ENCODE results near the gene EFNA5. TPM values are rescaled to one million over a fixed set of nuclear protein-coding genes. Genes with fewer than 3 reads are reported as not detected.

The EFNA5 gene
- total RNA-seq, 2 donors from 2014 or later = 9.7 to 11.1 TPM

DNA sequence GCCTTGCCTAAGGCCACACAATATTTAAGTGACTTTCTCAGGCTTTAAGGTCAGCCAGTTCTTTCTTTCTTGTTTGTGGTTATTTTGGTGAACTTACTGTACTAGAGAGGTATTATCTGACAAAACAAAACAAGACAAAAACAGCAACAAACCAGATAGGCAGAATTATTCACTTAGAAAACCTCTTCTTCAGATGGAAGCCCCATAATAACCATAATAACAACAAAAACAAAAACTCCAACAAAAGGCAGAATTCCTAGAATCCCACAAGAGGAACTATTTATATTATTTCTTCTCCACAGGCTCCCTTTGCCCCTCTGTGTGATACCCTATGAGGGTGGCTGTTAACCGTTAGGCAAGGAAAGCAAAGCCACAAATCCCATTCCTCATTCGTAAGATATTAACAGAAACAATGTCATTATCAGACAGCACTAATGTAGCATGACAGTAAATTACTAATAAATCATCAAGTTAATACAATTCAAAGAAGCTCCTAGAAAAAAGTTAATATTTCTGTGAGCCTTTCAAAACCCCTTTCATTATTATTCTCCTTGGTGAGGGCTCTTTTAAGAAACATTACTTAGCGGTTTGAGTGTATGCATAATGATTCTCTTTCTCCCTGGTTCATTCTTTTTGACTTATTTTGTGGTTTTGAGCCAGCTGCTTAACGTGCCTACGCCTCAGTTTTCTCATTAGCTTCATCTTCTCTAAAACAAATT lies 274.9 kb downstream of the EFNA5 start:
- H3K4me3 ChIP-seq = no peak overlapping the region
- no peaks in the 10 kb centered on the region for H3K27me3 ChIP-seq
- H3K9me3 ChIP-seq = no peaks in the 10 kb centered on the region
- no peak overlapping the region for H3K9ac ChIP-seq (ENCODE audit: low read depth in 2 of 2, low read length in 2 of 2)
- no peaks in the 10 kb centered on the region for H3K36me3 ChIP-seq
- TF ChIP-seq, protein P1, sequence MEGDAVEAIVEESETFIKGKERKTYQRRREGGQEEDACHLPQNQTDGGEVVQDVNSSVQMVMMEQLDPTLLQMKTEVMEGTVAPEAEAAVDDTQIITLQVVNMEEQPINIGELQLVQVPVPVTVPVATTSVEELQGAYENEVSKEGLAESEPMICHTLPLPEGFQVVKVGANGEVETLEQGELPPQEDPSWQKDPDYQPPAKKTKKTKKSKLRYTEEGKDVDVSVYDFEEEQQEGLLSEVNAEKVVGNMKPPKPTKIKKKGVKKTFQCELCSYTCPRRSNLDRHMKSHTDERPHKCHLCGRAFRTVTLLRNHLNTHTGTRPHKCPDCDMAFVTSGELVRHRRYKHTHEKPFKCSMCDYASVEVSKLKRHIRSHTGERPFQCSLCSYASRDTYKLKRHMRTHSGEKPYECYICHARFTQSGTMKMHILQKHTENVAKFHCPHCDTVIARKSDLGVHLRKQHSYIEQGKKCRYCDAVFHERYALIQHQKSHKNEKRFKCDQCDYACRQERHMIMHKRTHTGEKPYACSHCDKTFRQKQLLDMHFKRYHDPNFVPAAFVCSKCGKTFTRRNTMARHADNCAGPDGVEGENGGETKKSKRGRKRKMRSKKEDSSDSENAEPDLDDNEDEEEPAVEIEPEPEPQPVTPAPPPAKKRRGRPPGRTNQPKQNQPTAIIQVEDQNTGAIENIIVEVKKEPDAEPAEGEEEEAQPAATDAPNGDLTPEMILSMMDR (IDR thresholded peaks at IDR 0.05) = no peak
- no peak overlapping the region for H3K27ac ChIP-seq
- no peaks in the 10 kb centered on the region for H3K4me1 ChIP-seq
- DNase-seq = no peak
- intact Hi-C loops (cut with DNase I) = no loop called here

DNA sequence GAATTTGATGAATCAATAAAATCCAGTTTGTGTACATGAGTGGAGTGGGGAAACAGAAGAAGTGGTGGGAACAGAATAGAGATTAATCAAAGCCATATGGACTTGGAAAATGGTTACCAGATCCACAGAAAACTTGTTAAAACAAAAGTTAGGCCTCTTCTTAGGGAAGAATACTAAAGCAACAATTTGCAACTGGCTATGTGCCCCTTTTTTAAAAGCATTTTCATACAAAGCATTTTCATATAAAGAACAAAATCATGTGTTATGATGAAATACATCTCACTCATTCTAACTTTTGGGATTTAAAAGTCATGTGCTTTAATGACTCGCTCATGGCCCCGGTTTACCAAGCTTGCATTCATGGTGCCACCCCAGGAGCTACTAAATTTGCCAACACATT lies 276.9 kb downstream of the EFNA5 start:
- Histone ChIP-seq H3K27me3 (no peaks in the 10 kb centered on the region), H3K27ac (no peak overlapping the region), H3K36me3 (no peaks in the 10 kb centered on the region), H3K4me1 (peaks cover 6% of the 10 kb centered on the region), H3K9me3 (no peaks in the 10 kb centered on the region), H3K9ac (ENCODE audit: low read depth in 2 of 2, low read length in 2 of 2) (no peak overlapping the region), H3K4me3 (no peak overlapping the region)
- intact Hi-C loops (cut with DNase I) = no loop called here
- no peak for DNase-seq
- TF ChIP-seq, protein P1 (IDR thresholded peaks at IDR 0.05) = no peak

DNA sequence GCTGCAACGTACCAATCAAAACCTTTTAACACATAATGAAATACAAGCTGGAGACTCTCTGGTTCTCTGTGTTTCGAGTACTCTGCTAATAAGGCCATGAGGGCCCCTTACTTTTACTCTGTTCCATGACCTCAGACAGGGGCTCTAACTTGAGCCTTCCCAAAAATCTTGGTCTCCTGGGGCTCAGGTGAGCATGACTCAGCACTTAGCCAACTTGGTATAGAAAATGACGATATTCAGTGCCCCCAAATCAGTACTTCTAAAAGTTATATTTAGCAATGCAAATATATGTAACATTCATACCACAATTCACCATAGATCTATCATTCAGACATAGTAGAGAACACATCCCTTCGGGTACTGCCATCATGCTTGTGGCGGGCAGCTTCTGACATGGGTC lies 278.9 kb downstream of the EFNA5 start:
- intact Hi-C loops (cut with DNase I) = no loop called here
- Histone ChIP-seq H3K27me3 (no peaks in the 10 kb centered on the region), H3K4me1 (peaks cover 6% of the 10 kb centered on the region), H3K27ac (no peak overlapping the region), H3K9ac (ENCODE audit: low read depth in 2 of 2, low read length in 2 of 2) (no peak overlapping the region), H3K9me3 (no peaks in the 10 kb centered on the region), H3K4me3 (no peak overlapping the region), H3K36me3 (no peaks in the 10 kb centered on the region)
- no peak for DNase-seq
- TF ChIP-seq, protein P1 (IDR thresholded peaks at IDR 0.05) = no peak

DNA sequence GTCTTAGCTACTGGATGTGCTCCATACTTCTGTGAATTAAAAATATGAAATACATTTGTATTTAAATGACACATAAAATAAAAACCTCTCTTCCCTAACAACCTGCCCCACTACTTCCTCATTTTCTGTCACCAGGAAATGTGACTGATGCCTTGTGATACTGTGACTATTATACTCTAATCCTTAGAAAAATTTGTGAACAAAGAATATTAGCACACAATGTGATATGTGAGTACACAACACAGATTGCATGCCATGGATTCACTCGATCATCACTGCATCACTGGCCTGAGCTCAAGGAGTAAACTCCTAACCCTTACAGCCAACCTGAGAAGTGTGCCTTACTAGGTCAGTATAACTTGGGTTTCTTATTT lies 281.0 kb downstream of the EFNA5 start:
- peaks cover 6% of the 10 kb centered on the region for H3K4me1 ChIP-seq
- H3K27me3 ChIP-seq = no peaks in the 10 kb centered on the region
- TF ChIP-seq, protein P1 (IDR thresholded peaks at IDR 0.05) = no peak
- H3K9me3 ChIP-seq = no peaks in the 10 kb centered on the region
- H3K36me3 ChIP-seq = no peaks in the 10 kb centered on the region
- no peak overlapping the region for H3K4me3 ChIP-seq
- no peak overlapping the region for H3K9ac ChIP-seq (ENCODE audit: low read depth in 2 of 2, low read length in 2 of 2)
- H3K27ac ChIP-seq = no peak overlapping the region
- intact Hi-C loops (cut with DNase I) = no loop called here
- no peak for DNase-seq

DNA sequence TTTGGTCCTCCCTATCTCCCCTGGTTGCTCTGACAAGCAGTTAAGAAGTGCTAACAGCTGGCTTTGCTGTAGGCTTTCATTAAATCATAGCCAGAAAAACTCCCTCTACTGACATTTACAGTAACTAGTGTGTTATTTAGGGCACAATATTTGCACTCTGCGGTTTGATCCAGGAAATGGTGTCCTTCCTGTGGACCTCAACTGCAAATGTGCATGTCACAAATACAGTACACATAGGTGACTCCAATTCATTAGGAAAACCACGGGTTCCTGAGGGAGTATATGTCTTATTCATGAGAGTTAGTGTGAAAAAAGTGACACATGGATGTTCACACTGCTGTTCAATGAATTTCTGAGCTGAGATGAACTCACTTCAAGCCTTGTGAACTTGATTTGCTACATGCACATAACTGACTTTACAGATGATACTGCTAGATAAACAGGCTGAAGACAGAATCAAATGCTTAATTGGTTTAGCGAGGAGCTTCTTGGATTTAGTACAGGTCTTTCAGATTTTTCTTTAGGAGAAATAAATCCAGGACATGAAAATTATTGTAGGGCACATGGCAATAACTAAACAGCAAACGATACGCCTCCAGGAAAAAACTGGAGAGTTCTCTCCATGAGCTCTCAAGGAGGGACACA lies 281.5 kb downstream of the EFNA5 start:
- TF ChIP-seq, protein P1 (IDR thresholded peaks at IDR 0.05) = no peak
- Histone ChIP-seq H3K9ac (ENCODE audit: low read depth in 2 of 2, low read length in 2 of 2) (no peak overlapping the region), H3K9me3 (no peaks in the 10 kb centered on the region), H3K27me3 (no peaks in the 10 kb centered on the region), H3K4me1 (peaks cover 6% of the 10 kb centered on the region), H3K27ac (no peak overlapping the region), H3K4me3 (no peak overlapping the region), H3K36me3 (no peaks in the 10 kb centered on the region)
- intact Hi-C loops (cut with DNase I) = no loop called here
- peak; percentile 24 for DNase-seq

Data from colonic mucosa (tissue), 4 donors.